Jurkat, Clone E6-1 (cell line): ENCODE results near the gene SFXN5.

ENCODE experiments used
- DNase-seq: peaks from one replicate; pipeline ENCODE4 v3.0.0-alpha.2; 2011; ENCODE audit warnings: low read depth, low spot score
- H3K4me3 ChIP-seq: 2 replicates; pipeline ENCODE4 v1.5.1; 2011; ENCODE audit warnings: mild to moderate bottlenecking, low read length, control low read depth, moderate library complexity

SFXN5 gene

GRCh38 chr2:73031725-73032701 lies 39.5 kb downstream of the SFXN5 start:
- no peak for DNase-seq
- no peak overlapping the region for H3K4me3 ChIP-seq

- DNase-seq: no peak
- H3K4me3 ChIP-seq: no peak overlapping the region
These were observed 40.3 kb downstream of the SFXN5 start for GRCh38 chr2:73031095-73031678.

- no peak overlapping the region for H3K4me3 ChIP-seq
- no peak for DNase-seq
These were observed 42.7 kb downstream of the SFXN5 start for GRCh38 chr2:73028841-73029240.

GRCh38 chr2:73027340-73027739 lies 44.2 kb downstream of the SFXN5 start:
- no peak overlapping the region for H3K4me3 ChIP-seq
- DNase-seq: no peak

- H3K4me3 ChIP-seq: no peak overlapping the region
- no peak for DNase-seq
These were observed 48.0 kb downstream of the SFXN5 start for GRCh38 chr2:73023497-73023896.

GRCh38 chr2:73022024-73022568 lies 49.4 kb downstream of the SFXN5 start:
- DNase-seq: no peak
- H3K4me3 ChIP-seq: no peak overlapping the region

- H3K4me3 ChIP-seq: no peak overlapping the region
- no peak for DNase-seq
These were observed 50.0 kb downstream of the SFXN5 start for GRCh38 chr2:73021371-73022010.

- DNase-seq: no peak
These were observed 50.7 kb downstream of the SFXN5 start for GRCh38 chr2:73020657-73021370.

GRCh38 chr2:73020306-73020656 lies 51.2 kb downstream of the SFXN5 start:
- H3K4me3 ChIP-seq: no peak overlapping the region
- DNase-seq: no peak

More at GRCh38 chr2:73020657-73021370, 50.7 kb downstream of the SFXN5 start:
- H3K4me3 ChIP-seq: no peak overlapping the region

- H3K4me3 ChIP-seq: no peak overlapping the region
These were observed 53.2 kb downstream of the SFXN5 start for GRCh38 chr2:73018188-73018825.

GRCh38 chr2:73013936-73014335 lies 57.6 kb downstream of the SFXN5 start:
- no peak for DNase-seq

More at GRCh38 chr2:73018188-73018825, 53.2 kb downstream of the SFXN5 start:
- DNase-seq: no peak

GRCh38 chr2:73009177-73009839 lies 62.2 kb downstream of the SFXN5 start:
- no peak overlapping the region for H3K4me3 ChIP-seq
- no peak for DNase-seq

More at GRCh38 chr2:73013936-73014335, 57.6 kb downstream of the SFXN5 start:
- H3K4me3 ChIP-seq: no peak overlapping the region

- H3K4me3 ChIP-seq: no peak overlapping the region
- DNase-seq: no peak
These were observed 62.8 kb downstream of the SFXN5 start for GRCh38 chr2:73008766-73009135.

- no peak for DNase-seq
- H3K4me3 ChIP-seq: no peak overlapping the region
These were observed 63.3 kb downstream of the SFXN5 start for GRCh38 chr2:73007991-73008765.

GRCh38 chr2:73006969-73007710 lies 64.4 kb downstream of the SFXN5 start:
- no peak overlapping the region for H3K4me3 ChIP-seq
- no peak for DNase-seq

GRCh38 chr2:73004889-73005596 lies 66.5 kb downstream of the SFXN5 start:
- no peak for DNase-seq
- H3K4me3 ChIP-seq: no peak overlapping the region
